Upper lobe of left lung (tissue), 4 donors: Measurements from ENCODE around the gene RPUSD4.

Source experiments
- EP300 ChIP-seq, 4 donors: sonication (generic); formaldehyde crosslinking; IDR thresholded peaks; one replicate each; pipeline ENCODE4 v1.5.1; 2017; ENCODE audit warnings: antibody characterized with exemption in 4 of 4, control low read depth in 2 of 4
- POLR2A ChIP-seq, 4 donors: fragments of 450-650 bp; IDR thresholded peaks; one replicate each; pipeline ENCODE4 v1.5.1; 2016 to 2017; ENCODE audit warnings: antibody characterized with exemption in 4 of 4, mild to moderate bottlenecking in 2 of 4
- POLR2AphosphoS5 ChIP-seq, 2 donors: sonication (generic); formaldehyde crosslinking; IDR thresholded peaks; one replicate each; pipeline ENCODE4 v1.5.1; 2017; ENCODE audit warnings: antibody characterized with exemption in 2 of 2
- TF ChIP-seq, protein P1 (sequence below), 6 experiments: fragments of 450-650 bp in 4 of 6; fragments of 200-600 bp in 2 of 6; sonication (generic) in 2 of 6; IDR thresholded peaks; one replicate each; pipeline ENCODE4 v1.5.1; 2016 to 2019; ENCODE audit warnings: antibody characterized with exemption in 6 of 6

DNA sequence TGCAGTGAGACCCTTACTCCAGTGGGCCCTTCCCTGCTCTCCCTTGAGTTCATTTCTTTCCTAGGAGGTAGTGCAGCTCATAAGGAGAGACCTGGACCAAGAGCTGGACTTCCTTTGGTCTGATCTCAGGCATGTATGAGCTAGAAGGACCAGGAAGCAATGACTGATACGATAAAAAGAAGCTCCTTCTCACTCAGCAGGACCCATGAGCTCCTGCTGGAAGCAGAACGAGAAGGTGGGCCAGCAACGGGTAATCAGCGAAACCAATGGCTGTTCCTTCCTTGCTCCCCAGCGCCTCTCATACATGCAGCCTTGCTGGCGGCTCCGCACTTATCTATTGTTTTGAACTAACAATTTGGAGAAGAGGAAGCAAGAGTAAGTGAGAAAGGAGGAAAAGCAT, 56.8 kb downstream of the RPUSD4 start:
- TF ChIP-seq POLR2A (IDR thresholded peaks at IDR 0.05): no peak
- TF ChIP-seq, protein P1, sequence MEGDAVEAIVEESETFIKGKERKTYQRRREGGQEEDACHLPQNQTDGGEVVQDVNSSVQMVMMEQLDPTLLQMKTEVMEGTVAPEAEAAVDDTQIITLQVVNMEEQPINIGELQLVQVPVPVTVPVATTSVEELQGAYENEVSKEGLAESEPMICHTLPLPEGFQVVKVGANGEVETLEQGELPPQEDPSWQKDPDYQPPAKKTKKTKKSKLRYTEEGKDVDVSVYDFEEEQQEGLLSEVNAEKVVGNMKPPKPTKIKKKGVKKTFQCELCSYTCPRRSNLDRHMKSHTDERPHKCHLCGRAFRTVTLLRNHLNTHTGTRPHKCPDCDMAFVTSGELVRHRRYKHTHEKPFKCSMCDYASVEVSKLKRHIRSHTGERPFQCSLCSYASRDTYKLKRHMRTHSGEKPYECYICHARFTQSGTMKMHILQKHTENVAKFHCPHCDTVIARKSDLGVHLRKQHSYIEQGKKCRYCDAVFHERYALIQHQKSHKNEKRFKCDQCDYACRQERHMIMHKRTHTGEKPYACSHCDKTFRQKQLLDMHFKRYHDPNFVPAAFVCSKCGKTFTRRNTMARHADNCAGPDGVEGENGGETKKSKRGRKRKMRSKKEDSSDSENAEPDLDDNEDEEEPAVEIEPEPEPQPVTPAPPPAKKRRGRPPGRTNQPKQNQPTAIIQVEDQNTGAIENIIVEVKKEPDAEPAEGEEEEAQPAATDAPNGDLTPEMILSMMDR (IDR thresholded peaks at IDR 0.05): no peak
- TF ChIP-seq POLR2AphosphoS5 (IDR thresholded peaks at IDR 0.05): no peak
- TF ChIP-seq EP300 (IDR thresholded peaks at IDR 0.05): no peak
